ENCODE data around the gene DNAJC7.

Gene DNAJC7

GRCh38 chr17:41943492-41943891 lies 73.7 kb downstream of the DNAJC7 start:
- TF ChIP-seq SNAI2 (CRISPR knock-in tag; IDR thresholded peaks at IDR 0.05) (no peak), OSR1 (CRISPR knock-in tag; IDR thresholded peaks at IDR 0.05) (no peak), ARNTL (CRISPR knock-in tag; IDR thresholded peaks at IDR 0.05; ENCODE audit: borderline replicate concordance, low read depth) (no peak), BACH2 (CRISPR knock-in tag; IDR thresholded peaks at IDR 0.05; ENCODE audit: borderline replicate concordance) (no peak), TOX (CRISPR knock-in tag; IDR thresholded peaks at IDR 0.05; ENCODE audit: borderline replicate concordance) (no peak), ZNF565 (CRISPR knock-in tag; conservative IDR thresholded peaks at IDR 0.05; ENCODE audit: low read depth) (no peak), PPARA (CRISPR knock-in tag; IDR thresholded peaks at IDR 0.05; ENCODE audit: borderline replicate concordance) (no peak), CSDC2 (CRISPR knock-in tag; IDR thresholded peaks at IDR 0.05) (no peak), TCF4 (CRISPR knock-in tag; IDR thresholded peaks at IDR 0.05; ENCODE audit: borderline replicate concordance) (no peak), ZFP30 (CRISPR knock-in tag; IDR thresholded peaks at IDR 0.05) (no peak), ZNF70 (CRISPR knock-in tag; IDR thresholded peaks at IDR 0.05) (no peak), PATZ1 (CRISPR knock-in tag; IDR thresholded peaks at IDR 0.05; ENCODE audit: borderline replicate concordance) (no peak), ZNF8 (CRISPR knock-in tag; IDR thresholded peaks at IDR 0.05) (no peak), ZFP3 (CRISPR knock-in tag; IDR thresholded peaks at IDR 0.05) (no peak)
- TF ChIP-seq, protein P1, sequence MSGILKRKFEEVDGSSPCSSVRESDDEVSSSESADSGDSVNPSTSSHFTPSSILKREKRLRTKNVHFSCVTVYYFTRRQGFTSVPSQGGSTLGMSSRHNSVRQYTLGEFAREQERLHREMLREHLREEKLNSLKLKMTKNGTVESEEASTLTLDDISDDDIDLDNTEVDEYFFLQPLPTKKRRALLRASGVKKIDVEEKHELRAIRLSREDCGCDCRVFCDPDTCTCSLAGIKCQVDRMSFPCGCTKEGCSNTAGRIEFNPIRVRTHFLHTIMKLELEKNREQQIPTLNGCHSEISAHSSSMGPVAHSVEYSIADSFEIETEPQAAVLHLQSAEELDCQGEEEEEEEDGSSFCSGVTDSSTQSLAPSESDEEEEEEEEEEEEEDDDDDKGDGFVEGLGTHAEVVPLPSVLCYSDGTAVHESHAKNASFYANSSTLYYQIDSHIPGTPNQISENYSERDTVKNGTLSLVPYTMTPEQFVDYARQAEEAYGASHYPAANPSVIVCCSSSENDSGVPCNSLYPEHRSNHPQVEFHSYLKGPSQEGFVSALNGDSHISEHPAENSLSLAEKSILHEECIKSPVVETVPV (CRISPR knock-in tag; IDR thresholded peaks at IDR 0.05) = no peak
- TF ChIP-seq, protein P2, sequence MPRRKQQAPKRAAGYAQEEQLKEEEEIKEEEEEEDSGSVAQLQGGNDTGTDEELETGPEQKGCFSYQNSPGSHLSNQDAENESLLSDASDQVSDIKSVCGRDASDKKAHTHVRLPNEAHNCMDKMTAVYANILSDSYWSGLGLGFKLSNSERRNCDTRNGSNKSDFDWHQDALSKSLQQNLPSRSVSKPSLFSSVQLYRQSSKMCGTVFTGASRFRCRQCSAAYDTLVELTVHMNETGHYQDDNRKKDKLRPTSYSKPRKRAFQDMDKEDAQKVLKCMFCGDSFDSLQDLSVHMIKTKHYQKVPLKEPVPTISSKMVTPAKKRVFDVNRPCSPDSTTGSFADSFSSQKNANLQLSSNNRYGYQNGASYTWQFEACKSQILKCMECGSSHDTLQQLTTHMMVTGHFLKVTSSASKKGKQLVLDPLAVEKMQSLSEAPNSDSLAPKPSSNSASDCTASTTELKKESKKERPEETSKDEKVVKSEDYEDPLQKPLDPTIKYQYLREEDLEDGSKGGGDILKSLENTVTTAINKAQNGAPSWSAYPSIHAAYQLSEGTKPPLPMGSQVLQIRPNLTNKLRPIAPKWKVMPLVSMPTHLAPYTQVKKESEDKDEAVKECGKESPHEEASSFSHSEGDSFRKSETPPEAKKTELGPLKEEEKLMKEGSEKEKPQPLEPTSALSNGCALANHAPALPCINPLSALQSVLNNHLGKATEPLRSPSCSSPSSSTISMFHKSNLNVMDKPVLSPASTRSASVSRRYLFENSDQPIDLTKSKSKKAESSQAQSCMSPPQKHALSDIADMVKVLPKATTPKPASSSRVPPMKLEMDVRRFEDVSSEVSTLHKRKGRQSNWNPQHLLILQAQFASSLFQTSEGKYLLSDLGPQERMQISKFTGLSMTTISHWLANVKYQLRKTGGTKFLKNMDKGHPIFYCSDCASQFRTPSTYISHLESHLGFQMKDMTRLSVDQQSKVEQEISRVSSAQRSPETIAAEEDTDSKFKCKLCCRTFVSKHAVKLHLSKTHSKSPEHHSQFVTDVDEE (CRISPR knock-in tag; IDR thresholded peaks at IDR 0.05) = no peak
- TF ChIP-seq, protein P3, sequence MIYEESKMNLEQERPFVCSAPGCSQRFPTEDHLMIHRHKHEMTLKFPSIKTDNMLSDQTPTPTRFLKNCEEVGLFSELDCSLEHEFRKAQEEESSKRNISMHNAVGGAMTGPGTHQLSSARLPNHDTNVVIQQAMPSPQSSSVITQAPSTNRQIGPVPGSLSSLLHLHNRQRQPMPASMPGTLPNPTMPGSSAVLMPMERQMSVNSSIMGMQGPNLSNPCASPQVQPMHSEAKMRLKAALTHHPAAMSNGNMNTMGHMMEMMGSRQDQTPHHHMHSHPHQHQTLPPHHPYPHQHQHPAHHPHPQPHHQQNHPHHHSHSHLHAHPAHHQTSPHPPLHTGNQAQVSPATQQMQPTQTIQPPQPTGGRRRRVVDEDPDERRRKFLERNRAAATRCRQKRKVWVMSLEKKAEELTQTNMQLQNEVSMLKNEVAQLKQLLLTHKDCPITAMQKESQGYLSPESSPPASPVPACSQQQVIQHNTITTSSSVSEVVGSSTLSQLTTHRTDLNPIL (CRISPR knock-in tag; IDR thresholded peaks at IDR 0.05; ENCODE audit: low read depth) = no peak

DNA sequence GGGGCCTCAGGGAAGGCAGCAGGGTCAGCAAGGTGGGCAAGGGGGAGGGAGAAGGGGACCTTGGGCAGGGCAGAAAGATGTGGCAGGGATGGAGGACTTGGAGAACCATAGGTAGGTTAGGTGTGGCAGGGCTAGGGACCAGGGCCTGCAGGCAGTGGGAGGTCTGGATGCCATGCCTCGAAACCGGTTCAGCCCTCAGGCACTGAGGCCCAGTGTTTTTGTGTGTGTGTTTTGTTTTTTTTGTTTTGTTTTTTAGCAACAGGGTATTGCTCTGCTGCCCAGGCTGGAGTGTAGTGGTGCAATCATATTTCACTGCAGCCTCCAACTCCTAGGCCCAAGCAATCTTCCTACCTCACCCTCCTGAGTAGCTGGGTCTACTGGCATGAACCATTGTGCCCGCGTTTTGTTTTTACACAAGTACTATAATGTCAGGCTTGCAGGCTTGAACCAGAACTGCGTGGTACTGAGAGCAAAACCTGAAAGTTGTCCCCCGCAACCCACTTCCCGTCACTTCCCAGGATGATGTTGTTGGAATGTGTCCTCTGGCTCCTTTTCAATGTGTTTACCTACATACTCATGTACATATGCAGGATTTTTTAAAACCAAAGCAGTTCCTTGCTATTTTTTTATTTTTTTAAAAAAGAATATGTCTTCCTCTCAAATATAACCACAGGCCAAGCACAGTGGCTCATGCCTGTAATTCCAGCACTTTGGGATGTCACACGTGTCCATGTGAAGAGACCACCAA lies 74.4 kb downstream of the DNAJC7 start:
- no peak for ATAC-seq
- TF ChIP-seq, protein P3 (CRISPR knock-in tag; IDR thresholded peaks at IDR 0.05; ENCODE audit: low read depth) = no peak
- TF ChIP-seq ESRRG (CRISPR knock-in tag; IDR thresholded peaks at IDR 0.05) (no peak), ZC3H10 (CRISPR knock-in tag; IDR thresholded peaks at IDR 0.05) (no peak), BACH2 (CRISPR knock-in tag; IDR thresholded peaks at IDR 0.05; ENCODE audit: borderline replicate concordance) (no peak), ISL1 (CRISPR knock-in tag; IDR thresholded peaks at IDR 0.05) (no peak), ZNF8 (CRISPR knock-in tag; IDR thresholded peaks at IDR 0.05) (no peak), TOX (CRISPR knock-in tag; IDR thresholded peaks at IDR 0.05; ENCODE audit: borderline replicate concordance) (no peak), ARNTL (CRISPR knock-in tag; IDR thresholded peaks at IDR 0.05; ENCODE audit: borderline replicate concordance, low read depth) (no peak), RARB (CRISPR knock-in tag; IDR thresholded peaks at IDR 0.05) (no peak), OSR1 (CRISPR knock-in tag; IDR thresholded peaks at IDR 0.05) (no peak), ZNF70 (CRISPR knock-in tag; IDR thresholded peaks at IDR 0.05) (no peak), CSDC2 (CRISPR knock-in tag; IDR thresholded peaks at IDR 0.05) (no peak), PPARA (CRISPR knock-in tag; IDR thresholded peaks at IDR 0.05; ENCODE audit: borderline replicate concordance) (no peak), SNAI2 (CRISPR knock-in tag; IDR thresholded peaks at IDR 0.05) (no peak), PATZ1 (CRISPR knock-in tag; IDR thresholded peaks at IDR 0.05; ENCODE audit: borderline replicate concordance) (no peak), TCF4 (CRISPR knock-in tag; IDR thresholded peaks at IDR 0.05; ENCODE audit: borderline replicate concordance) (no peak), GLIS3 (CRISPR knock-in tag; IDR thresholded peaks at IDR 0.05) (no peak)
- TF ChIP-seq, protein P1 (CRISPR knock-in tag; IDR thresholded peaks at IDR 0.05) = no peak
- TF ChIP-seq, protein P2 (CRISPR knock-in tag; IDR thresholded peaks at IDR 0.05) = no peak

More at GRCh38 chr17:41943492-41943891, 73.7 kb downstream of the DNAJC7 start:
- no peak for ATAC-seq

Data from SK-N-SH treated with all-trans-retinoic acid at 6 μM for 48 hours (cell line).